Measurements from ENCODE around the gene FBXL20. TPM values are rescaled to one million over a fixed set of nuclear protein-coding genes. Genes with fewer than 3 reads are reported as not detected.
A peak's percentile ranks its signal among the peaks of the same experiment; 100 is the strongest.
"Not testable (repeated sequence)": the region's sequence is repeated elsewhere in the genome, so short reads cannot be mapped to it uniquely, and the experiment has no call there.

Gene FBXL20
- total RNA-seq, 3 donors from 2014 or later (not counting 1 experiment from before 2014, with no cell fraction given): 25.5 to 34.2 (median 32.4) TPM

DNA sequence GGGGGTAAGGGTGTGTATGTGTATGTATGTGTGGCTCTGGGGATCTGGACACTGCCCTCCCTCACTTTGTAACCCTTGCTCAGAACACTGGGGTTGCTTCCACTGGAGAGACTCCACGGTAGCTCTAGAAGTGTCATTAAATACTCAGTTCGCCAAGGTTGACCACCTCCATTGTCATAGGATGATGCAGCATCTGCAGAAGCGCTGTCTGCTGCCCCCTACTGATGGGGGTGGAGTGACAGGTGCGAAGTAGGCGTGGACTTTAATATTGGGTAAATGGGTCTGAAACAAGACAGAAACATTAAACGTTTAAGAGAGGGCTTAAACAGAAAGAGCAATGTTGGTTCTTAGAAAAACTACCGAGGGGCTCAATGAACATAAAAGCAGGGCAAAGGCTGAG, 140.1 kb downstream of the FBXL20 start:
- Mint-ChIP-seq H3K27ac (no peak overlapping the region), H3K4me1 (no peaks in the 10 kb centered on the region), H3K27me3 (ENCODE audit: low read depth in 2 of 2) (no peaks in the 10 kb centered on the region), H3K4me3 (no peak overlapping the region), H3K36me3 (peaks cover 32% of the 10 kb centered on the region), H3K9me3 (no peaks in the 10 kb centered on the region)
- TF ChIP-seq, protein P1, sequence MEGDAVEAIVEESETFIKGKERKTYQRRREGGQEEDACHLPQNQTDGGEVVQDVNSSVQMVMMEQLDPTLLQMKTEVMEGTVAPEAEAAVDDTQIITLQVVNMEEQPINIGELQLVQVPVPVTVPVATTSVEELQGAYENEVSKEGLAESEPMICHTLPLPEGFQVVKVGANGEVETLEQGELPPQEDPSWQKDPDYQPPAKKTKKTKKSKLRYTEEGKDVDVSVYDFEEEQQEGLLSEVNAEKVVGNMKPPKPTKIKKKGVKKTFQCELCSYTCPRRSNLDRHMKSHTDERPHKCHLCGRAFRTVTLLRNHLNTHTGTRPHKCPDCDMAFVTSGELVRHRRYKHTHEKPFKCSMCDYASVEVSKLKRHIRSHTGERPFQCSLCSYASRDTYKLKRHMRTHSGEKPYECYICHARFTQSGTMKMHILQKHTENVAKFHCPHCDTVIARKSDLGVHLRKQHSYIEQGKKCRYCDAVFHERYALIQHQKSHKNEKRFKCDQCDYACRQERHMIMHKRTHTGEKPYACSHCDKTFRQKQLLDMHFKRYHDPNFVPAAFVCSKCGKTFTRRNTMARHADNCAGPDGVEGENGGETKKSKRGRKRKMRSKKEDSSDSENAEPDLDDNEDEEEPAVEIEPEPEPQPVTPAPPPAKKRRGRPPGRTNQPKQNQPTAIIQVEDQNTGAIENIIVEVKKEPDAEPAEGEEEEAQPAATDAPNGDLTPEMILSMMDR (IDR thresholded peaks at IDR 0.05): no peak
- no peak for ATAC-seq
- no peaks in the 10 kb centered on the region for H3K4me1 ChIP-seq (ENCODE audit: control insufficient read depth, insufficient read depth, low read length)
- no peak overlapping the region for H3K4me3 ChIP-seq (ENCODE audit: low read length)
- peak in 1 of 2 donors; percentile 48 for DNase-seq
- no peaks in the 10 kb centered on the region for H3K9me3 ChIP-seq (ENCODE audit: control insufficient read depth, insufficient read depth, low read length)
- intact Hi-C loops (cut with micrococcal nuclease): no loop called here
- H3K27me3 ChIP-seq (ENCODE audit: control insufficient read depth, insufficient read depth, low read length): no peaks in the 10 kb centered on the region
- WGBS (ENCODE audit: insufficient coverage): 94% methylated on average over 7 of the region's 7 CpGs
- no peak overlapping the region for H3K27ac ChIP-seq (ENCODE audit: low read length)
- peaks cover 57% of the 10 kb centered on the region for H3K36me3 ChIP-seq (ENCODE audit: control insufficient read depth, insufficient read depth, low read length)

DNA sequence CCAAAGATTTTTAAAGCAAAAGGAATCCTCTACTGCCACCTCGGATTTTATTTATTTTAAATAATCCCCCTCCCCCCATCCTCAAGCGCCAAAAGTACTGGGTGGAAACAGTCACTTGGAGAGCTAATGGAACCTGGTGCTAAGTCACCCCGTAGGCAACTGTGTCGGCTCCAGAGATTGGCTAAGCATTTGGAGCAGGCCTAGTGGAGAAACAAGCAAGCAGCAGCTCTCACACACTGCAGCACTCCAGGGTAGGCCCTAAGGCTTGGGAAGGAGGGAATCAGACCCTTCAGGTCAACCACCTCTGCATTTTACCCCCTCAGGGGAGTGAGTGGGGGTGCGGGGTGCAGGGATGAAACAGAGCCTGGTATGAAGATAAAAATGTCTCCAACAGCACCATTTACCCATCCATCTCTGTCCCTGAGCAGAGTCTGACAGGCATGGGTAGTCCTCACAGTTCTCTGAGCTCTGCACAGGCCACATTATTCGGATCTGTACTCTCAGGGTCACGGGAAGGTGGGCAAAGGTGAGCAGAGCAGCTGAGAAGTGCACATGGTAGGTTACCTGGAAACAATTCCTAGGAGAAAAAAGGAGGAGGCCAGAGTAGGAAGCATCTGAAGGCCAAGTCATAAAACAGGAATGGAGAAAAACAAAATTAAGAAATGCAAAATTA, 148.5 kb downstream of the FBXL20 start:
- 96% methylated on average over 6 of the region's 7 CpGs for WGBS (ENCODE audit: insufficient coverage)
- intact Hi-C loops (cut with micrococcal nuclease): no loop called here
- TF ChIP-seq, protein P1 (IDR thresholded peaks at IDR 0.05): no peak

DNA sequence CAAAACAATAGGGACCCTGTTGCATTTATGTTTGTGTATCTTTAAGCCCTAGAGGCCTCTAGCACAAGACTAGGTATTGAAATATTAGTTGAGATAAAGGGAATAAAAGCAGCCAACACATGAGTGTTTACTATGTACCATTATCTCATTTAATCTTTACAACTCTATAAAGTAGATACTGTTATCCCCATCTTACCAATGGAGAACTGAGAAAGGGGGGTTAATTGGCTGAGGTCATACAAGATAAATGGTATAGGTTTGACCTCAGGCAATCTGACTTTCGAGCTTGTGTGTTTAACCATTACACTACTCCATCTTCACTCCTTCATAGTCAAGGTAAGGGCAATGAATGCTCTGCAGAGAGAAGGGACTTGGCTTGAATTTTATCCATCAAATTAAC, 149.4 kb downstream of the FBXL20 start:
- H3K27me3 ChIP-seq (ENCODE audit: control insufficient read depth, insufficient read depth, low read length): no peaks in the 10 kb centered on the region
- Mint-ChIP-seq H3K36me3 (peaks cover 1% of the 10 kb centered on the region), H3K4me3 (no peak overlapping the region), H3K4me1 (no peaks in the 10 kb centered on the region), H3K9me3 (no peaks in the 10 kb centered on the region), H3K27me3 (ENCODE audit: low read depth in 2 of 2) (no peaks in the 10 kb centered on the region), H3K27ac (no peak overlapping the region)
- WGBS (ENCODE audit: insufficient coverage): no CpG with 5 or more reads among the region's 1 CpG
- no peaks in the 10 kb centered on the region for H3K4me1 ChIP-seq (ENCODE audit: control insufficient read depth, insufficient read depth, low read length)
- no peak overlapping the region for H3K27ac ChIP-seq (ENCODE audit: low read length)
- ATAC-seq (no peak), DNase-seq (no peak)
- TF ChIP-seq, protein P1 (IDR thresholded peaks at IDR 0.05): no peak
- H3K9me3 ChIP-seq (ENCODE audit: control insufficient read depth, insufficient read depth, low read length): no peaks in the 10 kb centered on the region
- peaks cover 17% of the 10 kb centered on the region for H3K36me3 ChIP-seq (ENCODE audit: control insufficient read depth, insufficient read depth, low read length)
- no peak overlapping the region for H3K4me3 ChIP-seq (ENCODE audit: low read length)
- intact Hi-C loops (cut with micrococcal nuclease): no loop called here

More for the DNA sequence above, 148.5 kb downstream of the FBXL20 start:
- no peak overlapping the region for H3K4me3 ChIP-seq (ENCODE audit: low read length)
- Mint-ChIP-seq H3K4me1 (no peaks in the 10 kb centered on the region), H3K9me3 (no peaks in the 10 kb centered on the region), H3K27me3 (ENCODE audit: low read depth in 2 of 2) (no peaks in the 10 kb centered on the region), H3K36me3 (peaks cover 10% of the 10 kb centered on the region), H3K4me3 (no peak overlapping the region), H3K27ac (no peak overlapping the region)
- H3K27me3 ChIP-seq (ENCODE audit: control insufficient read depth, insufficient read depth, low read length): no peaks in the 10 kb centered on the region
- no peak overlapping the region for H3K27ac ChIP-seq (ENCODE audit: low read length)
- ATAC-seq (no peak), DNase-seq (no peak)
- H3K9me3 ChIP-seq (ENCODE audit: control insufficient read depth, insufficient read depth, low read length): no peaks in the 10 kb centered on the region
- peaks cover 24% of the 10 kb centered on the region for H3K36me3 ChIP-seq (ENCODE audit: control insufficient read depth, insufficient read depth, low read length)
- H3K4me1 ChIP-seq (ENCODE audit: control insufficient read depth, insufficient read depth, low read length): no peaks in the 10 kb centered on the region

DNA sequence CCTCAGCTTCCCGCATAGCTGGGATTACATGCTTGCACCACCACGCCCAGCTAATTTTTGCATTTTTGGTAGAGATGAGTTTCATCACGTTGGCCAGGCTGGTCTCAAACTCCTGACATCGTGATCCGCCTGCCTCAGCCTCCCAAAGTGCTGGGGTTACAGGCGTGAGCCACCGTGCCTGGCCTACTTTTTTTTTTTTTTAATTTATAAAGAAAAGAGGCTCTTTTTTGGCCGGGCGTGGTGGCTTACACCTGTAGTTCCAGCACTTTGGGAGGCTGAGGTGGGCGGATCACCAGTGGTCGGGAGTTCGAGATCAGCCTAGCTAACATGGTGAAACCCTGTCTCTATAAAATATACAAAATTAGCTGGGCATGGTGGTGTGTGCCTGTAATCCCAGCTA, 151.3 kb downstream of the FBXL20 start:
- 94% methylated on average over 10 of the region's 12 CpGs for WGBS (ENCODE audit: insufficient coverage)
- not testable (repeated sequence) for H3K27ac Mint-ChIP-seq

More for the DNA sequence above, 151.3 kb downstream of the FBXL20 start:
- H3K27me3 ChIP-seq (ENCODE audit: control insufficient read depth, insufficient read depth, low read length); DNase-seq; intact Hi-C loops (cut with micrococcal nuclease); H3K4me1 Mint-ChIP-seq; H3K9me3 Mint-ChIP-seq; H3K4me3 Mint-ChIP-seq; H3K36me3 Mint-ChIP-seq; H3K4me3 ChIP-seq (ENCODE audit: low read length); H3K27ac ChIP-seq (ENCODE audit: low read length); H3K9me3 ChIP-seq (ENCODE audit: control insufficient read depth, insufficient read depth, low read length); H3K4me1 ChIP-seq (ENCODE audit: control insufficient read depth, insufficient read depth, low read length); ATAC-seq; H3K27me3 Mint-ChIP-seq (ENCODE audit: low read depth in 2 of 2): not testable (repeated sequence)
- H3K36me3 ChIP-seq (ENCODE audit: control insufficient read depth, insufficient read depth, low read length): peaks cover 17% of the 10 kb centered on the region

All from natural killer cell (primary cell).